HG02973 (cell line): ENCODE data around the gene FRY.

ENCODE experiments used
- ATAC-seq: cut with Tn5 transposase; IDR thresholded peaks from one replicate; pipeline ENCODE4 v1.9.1; 2021; ENCODE audit warnings: moderate library complexity; ENCODE audit not compliant: unreplicated experiment

FRY gene

DNA sequence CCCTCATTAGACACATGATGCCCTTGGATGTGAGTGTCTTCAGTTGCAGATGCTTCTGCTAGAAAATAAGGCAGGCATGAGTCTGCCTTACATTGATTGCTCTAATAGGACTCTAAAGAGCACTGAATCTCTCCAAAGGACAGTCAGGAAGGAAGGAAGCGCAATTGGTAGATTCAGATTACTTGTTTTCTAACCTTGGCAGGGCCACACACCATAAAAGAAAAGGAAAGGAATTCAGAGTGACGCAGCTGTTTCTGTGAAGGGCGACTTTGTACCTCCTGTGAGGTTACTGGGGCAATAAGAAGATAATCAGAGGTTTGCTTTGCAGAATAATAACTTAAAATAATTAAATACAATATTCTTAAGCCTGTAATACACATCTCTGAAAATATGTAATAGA lies 48.0 kb downstream of the FRY start:
- ATAC-seq, result no peak

DNA sequence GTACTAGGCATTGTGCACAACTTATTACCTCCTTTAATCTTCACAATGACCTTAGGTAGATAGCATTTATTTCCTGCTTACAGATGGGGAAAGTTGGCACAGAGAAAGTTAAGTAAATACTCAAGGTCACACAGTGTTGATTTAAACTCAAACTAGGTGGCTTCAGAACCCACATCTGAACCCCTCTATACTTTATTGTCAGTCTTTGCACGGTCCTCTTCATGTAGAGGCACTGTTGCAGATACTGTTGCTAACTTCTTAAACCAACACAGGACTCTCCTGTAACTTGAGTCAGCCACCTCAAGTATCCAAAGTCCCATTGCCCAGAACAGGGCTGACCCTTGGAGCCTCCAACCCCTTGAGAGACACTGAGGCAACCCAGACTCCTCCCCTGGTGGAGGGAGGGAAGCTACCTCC lies 48.8 kb downstream of the FRY start:
- ATAC-seq, result no peak

DNA sequence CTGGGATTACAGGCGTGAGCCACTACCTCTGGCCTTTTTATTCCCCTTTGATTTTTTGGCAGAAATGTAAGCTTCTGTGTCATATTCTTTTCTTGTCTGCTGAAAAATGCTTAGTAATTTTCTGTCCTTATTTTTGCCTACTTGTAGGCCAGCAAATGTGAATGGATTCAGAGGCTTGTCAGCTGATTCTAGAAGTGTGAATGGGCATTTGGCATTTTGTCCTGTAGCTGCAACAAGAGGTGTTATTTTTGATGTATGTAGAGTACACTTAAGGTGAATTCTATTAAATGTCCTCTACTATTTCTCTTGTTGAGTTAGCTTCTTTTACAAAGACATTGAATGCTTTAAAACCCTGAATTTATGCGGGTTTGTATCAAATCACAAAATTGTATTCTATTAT lies 50.0 kb downstream of the FRY start:
- ATAC-seq, result no peak

DNA sequence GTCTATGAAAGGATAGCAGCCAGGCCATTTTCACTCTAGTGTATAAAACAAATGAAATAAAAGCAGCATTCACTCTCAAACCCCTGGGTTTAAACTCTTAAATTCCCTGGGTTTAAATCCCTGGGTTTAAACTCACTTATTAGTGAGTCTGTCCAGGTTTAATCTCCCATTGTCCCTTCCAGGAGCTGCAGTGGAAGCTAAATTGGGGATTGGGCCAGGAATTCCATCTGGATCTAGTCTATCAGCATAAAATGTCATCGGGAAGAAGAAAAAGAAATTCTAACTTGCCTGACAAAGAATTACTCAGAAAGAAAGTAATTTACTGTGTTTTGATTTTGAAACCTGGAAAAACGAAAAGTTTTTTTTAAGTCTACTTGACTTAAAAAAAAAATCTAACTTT lies 54.8 kb downstream of the FRY start:
- no peak for ATAC-seq

DNA sequence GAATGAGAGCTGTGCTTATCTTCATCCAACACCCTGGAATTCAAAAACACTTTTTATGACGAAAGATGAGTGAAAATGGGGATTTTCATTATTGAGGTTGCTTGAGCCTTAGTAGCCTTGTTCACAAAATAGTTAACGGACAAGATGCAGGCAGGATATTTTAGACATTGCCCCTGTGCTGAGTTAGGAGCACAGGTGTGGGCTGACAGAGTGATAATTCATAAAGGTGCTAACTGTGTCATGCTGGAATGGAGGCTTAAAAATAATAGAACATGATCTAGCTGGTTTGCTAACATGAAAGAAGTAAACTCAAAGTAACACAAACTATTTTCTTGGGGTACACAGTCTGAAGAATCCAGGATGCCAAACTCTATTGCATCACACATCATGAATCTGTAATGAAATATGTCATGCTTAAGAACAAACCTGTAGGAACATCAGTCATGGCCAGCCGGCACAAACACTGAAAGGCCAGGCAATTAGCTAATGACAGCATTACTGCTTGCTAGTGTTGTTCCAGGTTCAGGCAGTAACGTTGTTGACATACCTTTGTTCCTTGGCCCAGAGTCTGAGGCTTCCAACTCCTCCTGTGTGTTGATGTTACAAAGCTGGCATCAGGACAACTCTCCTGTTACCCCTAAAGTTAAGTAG lies 55.3 kb downstream of the FRY start:
- ATAC-seq, result no peak

DNA sequence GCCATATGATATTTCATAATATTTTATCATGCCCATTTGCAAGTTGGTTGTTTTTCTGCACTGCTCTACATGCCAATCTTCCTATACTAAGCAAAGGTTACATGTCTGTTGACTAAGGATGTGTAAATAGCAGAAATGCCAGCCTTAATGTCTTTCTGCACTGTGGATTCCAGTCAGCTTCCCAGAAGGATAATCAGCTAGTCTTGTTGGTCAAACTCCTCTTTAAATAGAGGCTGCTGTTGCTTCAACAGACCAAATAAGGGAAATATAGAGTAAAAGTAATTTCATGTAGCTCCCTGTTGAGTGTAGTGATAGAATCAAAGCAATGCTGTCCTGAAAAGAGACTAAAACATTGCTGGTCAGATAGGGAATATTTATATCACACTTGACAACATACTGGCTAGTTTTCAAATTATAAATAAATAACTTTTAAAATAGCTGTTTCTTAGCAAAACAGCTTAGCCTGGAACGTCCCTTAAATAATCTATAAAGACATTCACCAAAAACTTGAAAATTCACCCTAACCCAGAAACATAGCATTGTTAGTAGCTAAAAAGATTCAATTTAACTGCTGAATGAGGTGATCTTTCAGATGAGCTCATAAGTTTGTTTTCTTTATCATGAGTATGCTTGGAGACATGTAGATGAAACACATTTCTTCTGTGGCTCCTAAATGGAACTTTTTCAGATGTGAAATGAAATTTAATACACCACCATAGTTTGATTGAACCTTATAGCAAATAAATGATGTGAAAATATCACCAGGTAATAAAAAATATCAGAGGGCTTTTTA lies 56.6 kb downstream of the FRY start:
- ATAC-seq, result no peak

DNA sequence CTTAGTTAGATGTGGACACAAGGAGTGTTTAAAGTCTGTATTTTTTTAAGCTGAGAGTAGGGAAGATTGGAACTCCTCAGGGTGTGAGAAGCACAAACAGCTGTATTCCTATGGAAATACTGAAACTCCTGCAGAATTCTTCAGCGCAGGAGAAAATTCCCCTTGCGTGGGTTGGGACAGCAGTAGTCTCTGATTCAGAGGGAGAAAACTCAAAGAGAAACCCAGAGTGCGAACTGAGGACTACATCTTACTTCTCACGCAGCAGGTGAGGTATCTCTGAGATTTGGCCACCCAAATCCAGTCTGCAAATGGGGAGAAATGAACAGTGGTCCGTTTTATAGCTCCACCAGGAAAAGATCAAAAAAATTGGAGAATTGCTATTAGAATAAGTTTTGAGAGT lies 60.9 kb downstream of the FRY start:
- ATAC-seq, result no peak

DNA sequence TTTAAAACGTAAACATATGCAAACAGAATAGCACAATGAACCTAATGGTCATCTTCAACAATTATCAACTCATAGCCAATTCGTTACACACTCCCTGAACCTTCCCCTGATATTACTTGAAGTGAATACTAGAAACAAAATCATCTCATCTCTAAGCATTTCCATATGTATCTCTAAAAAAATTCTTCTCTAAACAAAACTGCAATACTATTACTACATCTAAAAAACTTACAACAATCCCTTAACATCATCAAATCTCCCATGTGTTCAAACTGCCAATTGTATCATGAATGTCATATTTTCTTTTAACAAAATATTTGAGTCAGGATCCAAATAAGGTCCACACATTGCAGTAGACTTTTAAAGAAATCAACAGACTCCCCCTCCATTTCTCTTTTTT lies 61.4 kb downstream of the FRY start:
- no peak for ATAC-seq

DNA sequence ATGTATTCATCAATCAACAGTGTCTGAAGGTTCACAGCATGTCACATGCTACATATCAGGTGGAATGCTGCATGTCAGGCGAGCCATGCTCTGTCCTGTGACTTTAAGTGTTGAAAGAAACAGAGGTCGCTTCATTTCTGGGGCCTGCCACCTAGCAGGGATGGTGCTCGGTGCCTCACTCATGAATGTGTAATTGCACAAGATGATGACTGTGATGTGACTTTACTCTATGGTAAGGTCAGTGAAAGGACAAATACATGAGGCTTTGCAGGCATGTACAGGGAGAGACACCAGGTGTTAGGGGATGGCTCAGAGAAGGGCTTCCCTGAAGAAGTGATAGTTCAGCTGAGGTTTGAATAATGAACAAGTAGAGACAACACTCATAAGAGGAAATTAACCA lies 66.7 kb downstream of the FRY start:
- ATAC-seq, result no peak

DNA sequence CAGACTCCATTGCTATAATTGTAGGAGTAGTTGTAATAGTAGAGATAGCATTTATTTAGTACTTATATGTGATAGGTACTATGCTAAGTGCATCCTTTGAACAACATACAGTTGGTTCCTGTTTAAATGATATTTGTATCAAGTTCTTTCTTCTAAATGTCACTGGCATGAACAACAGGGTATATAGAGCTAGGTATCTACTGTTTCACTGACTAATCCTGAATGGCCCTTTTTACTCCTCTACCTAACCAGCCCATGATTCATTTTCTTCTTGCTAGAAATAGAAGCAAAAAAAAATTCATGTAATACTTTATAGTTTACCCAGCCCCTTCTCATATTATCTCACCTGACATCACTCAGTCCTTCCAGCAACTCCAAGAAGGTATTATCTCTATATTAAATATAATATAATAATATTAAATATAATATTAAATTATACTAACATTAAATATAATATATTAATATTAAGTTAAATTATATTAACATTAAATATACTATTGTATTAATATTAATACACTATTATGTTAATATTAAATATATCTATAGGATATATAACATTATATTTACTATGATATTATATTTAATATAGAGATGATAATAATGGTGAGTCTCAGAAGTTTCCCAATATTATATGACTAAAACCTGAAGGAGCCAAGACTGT lies 74.2 kb downstream of the FRY start:
- ATAC-seq, result no peak

DNA sequence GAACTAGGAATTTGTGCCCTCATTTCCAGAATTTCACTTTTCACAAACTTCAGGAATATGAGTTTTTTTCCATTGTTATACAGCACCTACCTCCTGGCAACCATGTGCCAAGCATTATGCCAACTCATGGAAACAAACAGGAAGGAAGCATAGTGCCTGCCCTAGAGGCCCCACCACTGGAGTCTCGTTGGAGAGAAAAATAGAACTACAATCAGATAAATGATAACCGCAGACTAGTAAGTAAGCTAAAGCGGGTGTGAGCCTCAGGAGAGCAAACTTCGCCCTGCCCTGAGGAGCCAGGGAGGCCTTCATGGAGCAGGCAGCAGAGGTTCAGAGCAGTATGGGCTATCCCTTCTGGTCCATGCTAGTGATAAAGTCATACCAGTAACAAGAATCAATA lies 75.9 kb downstream of the FRY start:
- no peak for ATAC-seq

DNA sequence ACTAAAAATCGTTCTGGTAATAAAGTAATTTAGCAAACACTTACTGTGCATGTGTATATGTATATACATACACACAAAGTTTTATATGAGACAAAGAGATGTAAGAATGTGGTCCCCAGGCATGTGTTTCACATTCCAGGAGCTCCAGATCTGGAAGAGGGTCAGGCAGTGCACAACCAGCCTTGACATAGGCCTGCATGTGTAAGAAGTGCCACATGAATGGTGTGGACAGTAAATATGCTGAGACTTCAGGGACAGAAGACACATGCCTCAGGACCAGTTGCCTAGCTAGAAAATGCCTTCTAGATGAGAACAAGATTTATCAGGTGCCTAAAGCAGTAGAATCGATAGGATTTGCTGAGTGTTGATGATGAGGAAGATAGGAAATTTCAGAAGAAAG lies 76.4 kb downstream of the FRY start:
- no peak for ATAC-seq

DNA sequence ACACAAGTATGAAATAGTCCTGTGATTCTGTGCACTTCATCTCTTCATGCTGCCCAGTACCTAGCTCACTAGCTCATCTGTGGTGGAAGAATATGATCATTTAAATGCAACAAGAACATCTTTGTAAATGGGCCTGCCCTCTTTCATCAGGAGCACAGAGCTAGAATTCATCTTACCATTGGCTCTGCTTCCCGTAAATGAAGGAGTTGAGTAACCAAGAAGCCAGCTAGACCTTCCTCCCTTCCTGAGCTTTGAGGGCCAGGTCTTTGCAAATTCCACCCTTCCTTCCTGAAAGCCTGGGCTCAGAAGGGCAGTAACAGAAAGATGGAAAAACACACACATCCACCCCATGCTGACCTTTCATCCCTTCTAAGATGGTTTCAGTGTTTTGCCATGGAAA lies 82.0 kb downstream of the FRY start:
- no peak for ATAC-seq

DNA sequence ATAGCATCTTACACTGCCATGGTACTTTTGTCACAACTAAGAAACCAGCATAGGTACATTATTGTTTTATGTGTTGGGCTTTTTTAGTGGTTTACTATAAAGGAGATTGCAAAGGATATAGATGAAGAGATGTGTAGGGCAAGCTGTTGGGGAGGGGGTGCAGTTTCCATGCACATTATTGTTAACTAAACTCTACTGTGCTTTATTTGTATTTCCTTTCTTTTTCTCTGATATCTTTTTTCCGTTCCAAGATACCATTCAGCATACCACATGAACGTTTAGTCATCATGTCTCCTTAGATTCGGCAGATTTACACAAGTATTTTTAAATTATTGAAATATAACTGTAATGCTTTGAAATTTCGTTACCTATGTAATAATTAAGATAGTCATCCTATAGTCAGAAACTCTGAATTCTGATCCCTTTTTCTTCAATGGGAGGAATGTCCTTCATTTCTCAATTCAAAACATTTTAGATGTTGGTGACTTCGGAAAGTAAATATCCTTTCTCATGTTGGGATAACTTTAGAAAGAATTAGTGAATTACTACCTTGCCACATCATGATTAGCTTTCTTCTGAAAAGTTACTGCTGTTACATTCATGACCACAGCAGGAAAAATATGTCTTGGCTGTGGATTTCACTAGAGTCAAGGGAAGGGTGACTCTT lies 82.8 kb downstream of the FRY start:
- no peak for ATAC-seq

DNA sequence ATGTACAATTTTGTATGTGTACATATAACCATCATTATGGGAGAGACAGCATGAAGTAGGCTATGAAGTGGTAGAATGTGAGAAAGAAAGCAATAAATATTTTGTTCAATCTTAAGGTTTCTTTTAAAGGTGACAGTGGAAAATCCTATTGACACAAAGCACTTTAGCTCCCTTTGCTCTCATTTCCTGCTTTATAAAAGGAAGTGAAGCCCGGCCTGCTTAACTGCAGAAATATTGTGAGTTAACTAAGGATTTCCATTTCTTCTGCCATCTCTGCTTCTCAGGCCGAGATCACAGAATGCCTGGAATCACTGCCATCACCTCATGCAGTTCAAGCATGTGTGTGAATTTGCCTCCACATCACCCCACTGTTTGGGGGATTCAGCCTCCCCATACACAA lies 83.5 kb downstream of the FRY start:
- ATAC-seq, result no peak

DNA sequence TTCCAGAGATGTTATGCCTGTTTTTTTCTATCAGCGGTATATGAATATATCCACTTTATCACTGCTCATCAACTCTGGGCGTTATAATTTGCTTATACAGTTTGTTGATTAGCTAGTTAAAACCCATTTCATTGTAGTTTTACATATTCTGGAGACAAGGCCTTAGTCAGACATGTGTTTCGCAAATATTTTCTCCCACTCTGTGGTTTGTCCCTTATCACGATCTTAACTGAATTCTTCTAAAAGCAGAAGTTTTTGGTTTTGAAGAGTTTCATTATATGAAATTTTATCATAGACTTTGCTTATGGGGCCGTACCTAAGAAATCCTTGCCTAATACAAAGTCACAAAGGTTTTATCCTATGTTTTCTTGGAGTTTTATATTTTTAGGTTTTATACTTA lies 84.6 kb downstream of the FRY start:
- ATAC-seq, result no peak

DNA sequence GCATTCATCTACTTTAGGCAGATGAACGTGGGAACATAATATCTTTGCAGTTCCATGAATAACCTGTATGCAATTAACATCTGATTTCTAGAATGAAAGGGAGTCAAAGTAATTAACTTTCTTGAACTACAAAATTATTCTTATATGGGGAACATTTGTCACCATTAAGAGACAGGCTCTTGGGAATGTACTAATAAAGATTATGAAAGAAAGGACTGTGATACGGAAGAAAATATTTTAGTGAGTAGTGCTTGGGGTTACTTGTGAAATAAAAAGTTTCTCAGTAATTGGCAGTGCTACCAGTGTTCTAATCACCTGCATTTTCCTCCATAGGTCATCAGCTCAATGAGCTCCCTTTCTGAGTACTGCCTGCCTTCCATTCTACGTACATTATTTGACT lies 85.4 kb downstream of the FRY start:
- no peak for ATAC-seq

DNA sequence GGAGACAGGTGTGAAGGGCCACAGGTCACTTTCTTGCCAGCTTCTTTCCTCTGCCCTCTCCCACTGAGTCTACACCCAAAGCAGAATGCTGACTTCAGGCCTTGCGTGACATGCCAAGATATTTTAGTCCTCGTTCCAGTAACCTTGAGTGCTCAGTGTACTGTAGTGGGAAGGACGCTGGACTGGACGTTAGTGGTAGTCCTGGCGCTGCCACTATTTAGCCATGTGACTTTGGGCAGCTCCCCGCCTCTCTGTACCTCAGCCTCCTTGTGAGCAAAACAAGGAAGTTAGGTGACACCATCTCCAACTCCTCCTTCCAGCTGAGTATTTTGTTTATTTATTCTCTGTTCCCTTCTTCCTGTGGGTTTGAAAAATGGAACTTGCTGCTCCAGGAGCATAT lies 86.1 kb downstream of the FRY start:
- no peak for ATAC-seq

DNA sequence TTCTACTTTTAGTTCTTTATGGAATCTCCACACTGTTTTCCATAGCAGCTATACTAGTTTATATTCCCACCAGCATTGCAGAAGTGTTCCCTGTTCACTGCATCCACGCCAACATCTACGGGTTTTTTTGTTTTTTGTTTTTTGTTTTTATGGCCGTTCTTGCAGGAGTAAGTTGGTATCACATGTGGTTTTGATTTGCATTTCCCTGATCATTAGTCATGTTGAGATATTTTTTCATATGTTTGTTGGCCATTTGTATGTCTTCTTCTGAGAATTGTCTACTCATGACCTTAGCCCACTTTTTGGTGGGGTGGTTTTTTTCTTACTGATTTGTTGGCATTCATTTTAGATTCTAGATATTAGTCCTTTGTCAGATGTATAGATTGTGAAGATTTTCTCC lies 89.7 kb downstream of the FRY start:
- ATAC-seq, result no peak

DNA sequence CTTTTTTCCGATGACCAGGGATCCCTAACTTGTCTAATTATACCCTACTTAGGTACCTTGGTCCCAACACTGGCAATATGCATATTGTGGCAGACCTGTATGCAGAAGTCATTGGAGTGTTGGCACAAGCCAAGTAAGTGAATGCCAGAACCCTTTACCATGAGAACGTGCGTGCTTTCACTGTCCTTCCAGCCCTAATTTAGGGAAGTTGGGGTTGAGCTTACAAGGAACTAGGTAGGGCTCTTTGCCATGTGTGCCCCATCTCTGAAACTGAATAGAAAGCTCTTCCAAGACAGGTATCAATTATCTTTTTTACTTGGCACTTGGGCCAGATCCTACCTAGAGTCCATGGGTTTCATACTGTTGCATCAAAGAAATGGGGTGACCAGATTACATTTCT lies 93.2 kb downstream of the FRY start:
- no peak for ATAC-seq

DNA sequence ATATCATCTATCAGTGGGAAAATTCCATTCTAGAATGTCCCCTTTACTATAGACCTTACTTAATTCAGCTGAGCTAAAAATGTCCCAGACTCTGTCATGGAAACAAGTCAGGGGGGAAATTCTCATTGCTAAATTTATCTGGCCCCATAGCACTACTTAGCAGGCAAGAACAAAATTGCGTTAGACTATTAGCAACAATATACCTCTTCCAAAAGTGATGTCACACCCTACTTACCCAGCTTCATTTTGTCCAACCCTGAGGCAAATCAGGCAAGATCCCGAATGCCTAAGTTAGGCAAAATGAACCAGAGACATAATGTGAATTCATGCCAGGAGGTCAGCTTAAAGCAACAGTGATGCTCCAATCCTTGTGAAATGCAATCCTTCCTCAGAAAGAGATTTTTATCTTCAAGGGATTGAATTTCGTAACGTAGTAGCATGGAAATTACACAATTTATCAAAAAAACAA lies 93.7 kb downstream of the FRY start:
- no peak for ATAC-seq

DNA sequence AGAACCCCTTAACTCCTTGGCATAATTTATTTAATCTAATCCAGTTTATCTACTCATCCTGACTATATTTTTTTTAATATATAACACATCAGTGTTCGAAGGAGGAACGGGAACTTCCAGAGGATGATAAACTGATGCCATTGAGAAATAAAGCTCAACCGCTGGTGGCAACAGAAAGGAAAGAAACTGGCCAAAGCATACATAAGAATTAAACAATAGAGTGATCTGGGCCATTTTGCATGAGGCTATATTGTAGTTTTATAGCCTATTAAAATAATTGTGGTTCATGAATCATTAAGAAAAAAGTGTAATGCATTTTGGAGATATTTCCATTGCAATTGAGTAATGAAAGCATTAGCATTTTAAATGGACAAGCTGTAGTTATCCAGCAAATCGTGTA lies 94.2 kb downstream of the FRY start:
- ATAC-seq, result no peak
